ENCODE measurements around the gene PIPOX.

Gene PIPOX

GRCh38 chr17:28997806-28998205 is 45.1 kb upstream of the PIPOX start:
- Histone ChIP-seq H3K4me1 (ENCODE audit: low read length) (peaks cover 5% of the 10 kb centered on the region; the same call in 1 of the 2 replicates), H3K4me2 (ENCODE audit: low read length) (no peak overlapping the region), H3K4me3 (ENCODE audit: low read length) (no peak overlapping the region), H4K20me1 (ENCODE audit: insufficient read depth, low read length) (no peaks in the 10 kb centered on the region), H3K9ac (ENCODE audit: low read length) (no peak overlapping the region), H3K27me3 (ENCODE audit: low read depth, low read length) (no peaks in the 10 kb centered on the region), H2AFZ (ENCODE audit: low read depth, low read length) (no peak overlapping the region), H3K9me3 (ENCODE audit: insufficient read depth, low read length) (no peaks in the 10 kb centered on the region), H3K36me3 (replicated peaks; ENCODE audit: low read depth, low read length) (no peaks in the 10 kb centered on the region), H3K79me2 (ENCODE audit: low read length) (no peaks in the 10 kb centered on the region), H3K27ac (ENCODE audit: low read length) (no peak overlapping the region)
- TF ChIP-seq EZH2phosphoT487 (IDR thresholded peaks at IDR 0.05; ENCODE audit: low read depth): no peak
- TF ChIP-seq CTCF (IDR thresholded peaks at IDR 0.05; ENCODE audit: low read depth, low read length): no peak

- TF ChIP-seq EZH2phosphoT487 (IDR thresholded peaks at IDR 0.05; ENCODE audit: low read depth) (no peak), CTCF (IDR thresholded peaks at IDR 0.05; ENCODE audit: low read depth, low read length) (no peak)
- no peaks in the 10 kb centered on the region for H4K20me1 ChIP-seq (ENCODE audit: insufficient read depth, low read length)
- H2AFZ ChIP-seq (ENCODE audit: low read depth, low read length): no peak overlapping the region
- H3K9me3 ChIP-seq (ENCODE audit: insufficient read depth, low read length): no peaks in the 10 kb centered on the region
- H3K9ac ChIP-seq (ENCODE audit: low read length): no peak overlapping the region
- no peak overlapping the region for H3K27ac ChIP-seq (ENCODE audit: low read length)
- peaks cover 5% of the 10 kb centered on the region; the same call in 1 of the 2 replicates for H3K4me1 ChIP-seq (ENCODE audit: low read length)
- no peaks in the 10 kb centered on the region for H3K27me3 ChIP-seq (ENCODE audit: low read depth, low read length)
- no peak overlapping the region for H3K4me2 ChIP-seq (ENCODE audit: low read length)
- no peaks in the 10 kb centered on the region for H3K36me3 ChIP-seq (replicated peaks; ENCODE audit: low read depth, low read length)
- no peaks in the 10 kb centered on the region for H3K79me2 ChIP-seq (ENCODE audit: low read length)
- no peak overlapping the region for H3K4me3 ChIP-seq (ENCODE audit: low read length)
Observed at GRCh38 chr17:28999206-28999605, 43.7 kb upstream of the PIPOX start.

- Histone ChIP-seq H3K27ac (ENCODE audit: low read length) (no peak overlapping the region), H3K79me2 (ENCODE audit: low read length) (no peaks in the 10 kb centered on the region), H3K9me3 (ENCODE audit: insufficient read depth, low read length) (no peaks in the 10 kb centered on the region), H3K27me3 (ENCODE audit: low read depth, low read length) (no peaks in the 10 kb centered on the region), H3K4me1 (ENCODE audit: low read length) (peaks cover 5% of the 10 kb centered on the region; the same call in 1 of the 2 replicates), H4K20me1 (ENCODE audit: insufficient read depth, low read length) (no peaks in the 10 kb centered on the region), H3K9ac (ENCODE audit: low read length) (no peak overlapping the region), H2AFZ (ENCODE audit: low read depth, low read length) (no peak overlapping the region), H3K4me3 (ENCODE audit: low read length) (no peak overlapping the region), H3K4me2 (ENCODE audit: low read length) (no peak overlapping the region), H3K36me3 (replicated peaks; ENCODE audit: low read depth, low read length) (no peaks in the 10 kb centered on the region)
- TF ChIP-seq CTCF (IDR thresholded peaks at IDR 0.05; ENCODE audit: low read depth, low read length): no peak
- TF ChIP-seq EZH2phosphoT487 (IDR thresholded peaks at IDR 0.05; ENCODE audit: low read depth): no peak
Observed at GRCh38 chr17:29000973-29001372, 42.0 kb upstream of the PIPOX start.

- Histone ChIP-seq H3K79me2 (ENCODE audit: low read length) (no peaks in the 10 kb centered on the region), H3K27ac (ENCODE audit: low read length) (no peak overlapping the region), H3K9ac (ENCODE audit: low read length) (no peak overlapping the region), H3K4me3 (ENCODE audit: low read length) (no peak overlapping the region), H3K36me3 (replicated peaks; ENCODE audit: low read depth, low read length) (no peaks in the 10 kb centered on the region), H4K20me1 (ENCODE audit: insufficient read depth, low read length) (no peaks in the 10 kb centered on the region), H3K4me1 (ENCODE audit: low read length) (no peaks in the 10 kb centered on the region), H2AFZ (ENCODE audit: low read depth, low read length) (no peak overlapping the region), H3K9me3 (ENCODE audit: insufficient read depth, low read length) (no peaks in the 10 kb centered on the region), H3K4me2 (ENCODE audit: low read length) (no peak overlapping the region), H3K27me3 (ENCODE audit: low read depth, low read length) (peaks cover 8% of the 10 kb centered on the region)
- no peak for TF ChIP-seq EZH2phosphoT487 (IDR thresholded peaks at IDR 0.05; ENCODE audit: low read depth)
- no peak for TF ChIP-seq CTCF (IDR thresholded peaks at IDR 0.05; ENCODE audit: low read depth, low read length)
Observed at GRCh38 chr17:29002811-29003210, 40.1 kb upstream of the PIPOX start.
